Gastrocnemius medialis (tissue), 4 donors: ENCODE data around the gene MAPK14.

Experiments
- CTCF ChIP-seq, 5 experiments: fragments of 450-650 bp in 3 of 5; fragments of 200-600 bp in 2 of 5; sonication (generic) in 2 of 5; IDR thresholded peaks in 4 of 5; conservative IDR thresholded peaks in 1 of 5; 1 replicate in 4 of 5; 2 replicates in 1 of 5; pipeline ENCODE4 v1.5.1; 2016 to 2019; ENCODE audit warnings: antibody characterized with exemption in 5 of 5, mild to moderate bottlenecking in 3 of 5, moderate library complexity in 3 of 5
- POLR2A ChIP-seq, 2 donors: fragments of 450-650 bp; IDR thresholded peaks; one replicate each; pipeline ENCODE4 v1.6.1; 2017; ENCODE audit warnings: antibody characterized with exemption in 2 of 2, mild to moderate bottlenecking in 2 of 2, moderate library complexity in 2 of 2

DNA sequence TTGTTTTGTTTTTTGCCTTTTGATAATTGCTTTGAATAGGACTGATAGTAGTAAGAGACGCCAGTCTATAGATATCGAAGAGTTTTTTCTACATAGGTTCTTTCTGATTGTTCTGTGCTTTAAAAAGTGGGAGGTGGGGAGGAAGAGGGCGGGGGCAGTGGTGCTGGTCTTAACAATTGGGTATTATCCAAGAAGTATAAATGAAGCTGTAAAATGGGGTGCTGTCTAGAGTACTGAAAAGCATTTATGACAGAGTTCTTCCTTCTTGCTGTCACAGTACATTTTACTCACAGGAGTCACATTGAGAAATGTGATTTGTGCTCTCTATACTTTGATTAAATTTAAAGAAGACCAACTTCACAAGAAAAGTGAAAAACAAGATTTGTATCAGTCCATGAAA is 41.0 kb downstream of the MAPK14 start:
- TF ChIP-seq CTCF (IDR thresholded peaks at IDR 0.05 in 4 of 5, conservative IDR thresholded peaks at IDR 0.05 in 1 of 5): no peak
- no peak for TF ChIP-seq POLR2A (IDR thresholded peaks at IDR 0.05)
